SU-DHL-6 (cell line): ENCODE measurements around the gene SGIP1.

Experiments used
- CTCF ChIP-seq: fragments of 200-600 bp; sonication (generic); IDR thresholded peaks from one replicate; pipeline ENCODE4 v1.5.1; 2017; ENCODE audit warnings: antibody characterized with exemption, mild to moderate bottlenecking, low read length, moderate library complexity; ENCODE audit not compliant: insufficient read depth, poor library complexity, severe bottlenecking
- EZH2phosphoT487 ChIP-seq: fragments of 200-600 bp; sonication (generic), shearing (Covaris generic); conservative IDR thresholded peaks from 2 replicates; pipeline ENCODE4 v1.6.1; 2018; ENCODE audit warnings: mild to moderate bottlenecking, antibody characterized with exemption, low read length, moderate library complexity, mixed read lengths

DNA sequence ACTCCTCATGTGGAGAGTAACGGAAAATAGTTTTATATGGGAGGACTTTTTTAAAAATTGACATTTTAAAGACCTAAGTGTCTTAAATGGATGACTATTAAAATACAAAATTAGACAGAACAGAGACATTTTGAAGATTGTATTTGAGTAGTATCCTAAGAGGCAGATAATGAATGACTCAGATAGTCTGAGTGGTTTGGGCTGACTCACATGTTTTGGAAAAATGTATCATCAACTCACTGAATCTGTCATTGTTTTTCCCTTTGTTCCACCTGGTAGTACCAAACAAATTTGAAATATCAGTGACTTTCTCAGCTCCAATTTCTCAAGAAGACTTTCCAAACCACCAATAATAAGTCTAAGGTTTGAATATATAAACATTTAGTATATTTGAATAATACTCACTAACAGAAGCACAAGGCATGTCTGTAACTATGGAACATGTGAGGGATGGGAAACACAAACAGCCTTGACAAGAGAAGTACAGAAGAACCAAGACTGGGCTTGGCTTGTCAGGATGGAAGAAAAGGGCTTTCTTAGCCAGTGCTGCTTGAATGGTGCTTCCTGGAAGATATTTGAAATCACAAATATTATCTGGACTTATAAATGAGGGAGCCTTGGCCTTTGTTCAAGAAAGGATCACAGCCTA lies 90.6 kb downstream of the SGIP1 start:
- TF ChIP-seq CTCF (no peak), EZH2phosphoT487 (no peak)
